Fibroblast of villous mesenchyme (primary cell): Measurements from ENCODE around the gene MIA3. TPM values are rescaled to one million over a fixed set of nuclear protein-coding genes. Genes with fewer than 3 reads are reported as not detected.

Experiments used
- DNase-seq: peaks from one replicate; pipeline ENCODE4 v3.0.0-alpha.2; 2010; ENCODE audit warnings: low read depth
- H3K4me3 ChIP-seq: 2 replicates; pipeline ENCODE4 v1.5.1; 2011; ENCODE audit warnings: low read depth, mild to moderate bottlenecking, low read length
- CTCF ChIP-seq: IDR thresholded peaks from 2 replicates; pipeline ENCODE4 v1.5.1; 2012; ENCODE audit warnings: low read depth, mild to moderate bottlenecking, low read length; ENCODE audit not compliant: insufficient read depth
- total RNA-seq: library from RNA; depleted of rRNA; stranded (reverse); fragments of >200 nt; gene quantifications from 2 replicates; pipeline ENCODE4 v1.2.3, GENCODE V29; 2012

The MIA3 gene
- total RNA-seq, 1 donor, result 54.0 TPM

DNA sequence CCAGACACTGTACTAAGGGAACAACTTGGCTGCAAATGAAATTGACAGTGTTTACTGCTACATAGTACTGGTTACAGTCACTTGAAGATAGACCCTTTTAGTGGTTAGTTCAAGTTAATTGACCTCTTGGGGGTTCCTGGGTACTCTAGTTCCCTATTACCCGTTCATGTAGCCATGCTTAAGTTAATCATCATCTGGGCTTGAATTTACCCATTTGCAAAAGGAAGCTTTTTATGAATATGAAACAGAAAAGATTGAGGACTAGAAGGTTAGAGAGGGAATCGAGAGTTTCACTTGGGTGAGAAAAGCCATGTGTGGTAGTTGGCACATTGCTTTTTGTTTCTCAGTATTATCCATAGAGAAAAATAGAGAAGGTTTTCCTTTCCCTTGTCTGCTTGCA is 2.7 kb downstream of the MIA3 start:
- H3K4me3 ChIP-seq, result no peak overlapping the region

GRCh38 chr1:222622765-222623164 is 4.9 kb downstream of the MIA3 start:
- no peak for TF ChIP-seq CTCF
- DNase-seq, result no peak

More for the DNA sequence above, 2.7 kb downstream of the MIA3 start:
- no peak for TF ChIP-seq CTCF
- DNase-seq, result no peak

DNA sequence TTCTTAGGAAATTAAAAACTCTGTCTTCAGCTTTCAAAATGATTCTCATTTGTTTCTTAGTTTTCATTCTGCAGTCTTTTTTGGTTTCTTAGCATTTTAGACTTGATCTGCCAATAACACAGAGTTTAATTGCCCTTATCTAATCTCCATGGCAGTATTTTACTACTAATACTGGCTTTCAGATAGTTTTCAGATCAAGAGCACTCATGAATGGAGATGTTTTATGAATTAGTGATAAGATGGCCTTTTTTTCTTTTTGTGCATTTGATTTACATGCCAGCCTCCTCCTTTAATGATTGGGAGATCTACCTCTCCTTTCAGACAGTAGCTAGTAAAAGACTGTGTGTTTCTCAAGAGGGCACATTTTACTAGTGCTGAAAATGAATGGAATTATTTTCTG is 5.6 kb downstream of the MIA3 start:
- no peak overlapping the region for H3K4me3 ChIP-seq
- no peak for TF ChIP-seq CTCF
- DNase-seq, result no peak

More at GRCh38 chr1:222622765-222623164, 4.9 kb downstream of the MIA3 start:
- no peak overlapping the region for H3K4me3 ChIP-seq

DNA sequence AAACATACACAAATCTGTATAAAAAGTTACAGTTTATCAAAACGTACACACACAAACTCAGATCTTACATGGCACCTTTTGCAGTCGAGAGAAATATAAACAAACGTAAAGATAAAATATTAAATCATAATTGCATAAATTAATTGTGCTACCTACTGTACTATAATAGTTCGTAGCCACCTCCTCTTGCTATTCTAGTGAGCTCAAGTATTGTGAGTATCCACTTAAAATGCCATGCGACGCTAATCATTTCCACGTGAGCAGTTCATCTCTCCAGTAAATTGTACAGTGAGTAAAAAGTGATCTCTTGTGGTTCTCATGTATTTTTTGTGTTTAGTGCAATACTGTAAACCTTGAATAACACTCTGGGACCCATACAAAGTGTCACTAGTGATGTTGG is 6.3 kb downstream of the MIA3 start:
- no peak for DNase-seq
- no peak overlapping the region for H3K4me3 ChIP-seq
- no peak for TF ChIP-seq CTCF

DNA sequence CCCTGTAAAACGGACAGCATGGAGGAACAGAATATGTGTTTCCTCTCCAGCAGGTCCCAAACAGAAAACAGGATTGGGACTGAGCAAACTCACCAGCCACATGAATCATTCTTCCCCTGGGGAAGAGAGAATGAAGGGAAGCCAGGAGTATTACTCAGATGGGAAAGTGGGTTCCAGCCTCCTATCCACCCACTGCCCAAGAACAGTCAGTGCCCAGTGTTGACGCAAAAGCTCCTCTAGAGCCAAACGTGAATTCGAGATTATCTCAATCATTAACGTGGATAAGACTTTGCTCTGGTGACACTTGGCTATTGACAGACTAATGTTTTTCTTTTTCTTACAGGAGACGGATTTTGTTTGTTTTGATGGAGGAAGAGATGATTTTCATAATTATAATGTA is 9.3 kb downstream of the MIA3 start:
- no peak overlapping the region for H3K4me3 ChIP-seq
- DNase-seq, result peak; percentile 8
- TF ChIP-seq CTCF, result no peak

GRCh38 chr1:222629921-222630535 is 12.1 kb downstream of the MIA3 start:
- no peak overlapping the region for H3K4me3 ChIP-seq
- no peak for DNase-seq
- TF ChIP-seq CTCF, result no peak
